ENCODE results near the gene SMARCA2. TPM values are rescaled to one million over a fixed set of nuclear protein-coding genes. Genes with fewer than 3 reads are reported as not detected.

Gene SMARCA2
- total and polyA plus RNA-seq, 9 of the 15 experiments (the other 6 are each of a cell fraction or from before 2014, with no cell fraction given), result 8.0 to 34.8 (median 25.5) TPM

- TF ChIP-seq REST (IDR thresholded peaks at IDR 0.05; ENCODE audit: borderline replicate concordance) (no peak), REST (CRISPR knock-in tag; IDR thresholded peaks at IDR 0.05; ENCODE audit: low read depth) (no peak), SIN3B (IDR thresholded peaks at IDR 0.05; ENCODE audit: low read depth) (no peak), ZNF165 (CRISPR knock-in tag; IDR thresholded peaks at IDR 0.05; ENCODE audit: borderline replicate concordance) (no peak)
These were observed 176.4 kb downstream of the SMARCA2 start (continued) for GRCh38 chr9:2191609-2191972.

All from K562 (cell line).